Measurements from ENCODE around the gene ZNF106.

The ZNF106 gene

GRCh38 chr15:42483677-42484076 is 7.3 kb downstream of the ZNF106 start:
- H3K4me3 ChIP-seq (ENCODE audit: low read length) = no peak overlapping the region
- DNase-seq (ENCODE audit: low read depth) = no peak
- no peak for TF ChIP-seq CTCF (IDR thresholded peaks at IDR 0.05; ENCODE audit: insufficient read depth, low read depth, low read length, missing control alignments)

DNA sequence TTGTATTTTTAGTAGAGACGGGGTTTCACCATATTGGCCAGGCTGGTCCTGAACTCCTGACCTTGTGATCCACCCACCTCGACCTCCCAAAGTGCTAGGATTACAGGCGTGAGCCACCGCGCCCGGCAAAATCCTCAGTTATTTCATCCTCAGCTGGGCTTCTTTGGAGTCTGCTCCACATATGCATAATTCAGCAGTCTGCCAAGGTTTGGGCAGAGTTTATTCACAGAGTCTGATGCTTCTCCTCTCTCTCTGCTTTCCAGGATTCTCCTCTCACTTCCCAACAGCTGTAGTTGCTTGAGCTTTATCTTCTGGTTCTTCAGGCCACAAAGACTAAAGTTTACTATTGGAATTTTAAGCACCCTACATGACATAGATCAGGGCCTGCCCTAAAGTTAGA is 8.2 kb downstream of the ZNF106 start:
- no peak for TF ChIP-seq CTCF (IDR thresholded peaks at IDR 0.05; ENCODE audit: insufficient read depth, low read depth, low read length, missing control alignments)
- DNase-seq (ENCODE audit: low read depth) = no peak
- H3K4me3 ChIP-seq (ENCODE audit: low read length) = no peak overlapping the region

DNA sequence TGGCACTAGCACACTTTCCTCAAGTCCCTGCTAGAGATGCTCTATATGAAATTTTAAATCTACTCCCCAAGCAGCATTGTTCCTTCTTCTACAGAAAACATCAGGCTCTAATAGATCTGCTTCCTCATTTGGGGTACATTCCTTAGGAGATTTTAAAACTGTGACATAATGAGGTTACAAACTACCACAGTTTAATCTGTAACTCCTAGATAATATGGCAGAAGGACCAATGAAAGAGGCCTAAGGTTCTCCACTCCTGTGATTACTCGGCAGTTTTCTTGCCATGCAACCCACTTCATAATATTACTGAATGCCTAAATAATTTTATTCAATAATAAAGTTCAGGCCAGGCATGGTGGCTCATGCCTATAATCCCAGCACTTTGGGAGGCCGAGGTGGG is 16.1 kb downstream of the ZNF106 start:
- TF ChIP-seq CTCF (IDR thresholded peaks at IDR 0.05; ENCODE audit: insufficient read depth, low read depth, low read length, missing control alignments) = no peak

DNA sequence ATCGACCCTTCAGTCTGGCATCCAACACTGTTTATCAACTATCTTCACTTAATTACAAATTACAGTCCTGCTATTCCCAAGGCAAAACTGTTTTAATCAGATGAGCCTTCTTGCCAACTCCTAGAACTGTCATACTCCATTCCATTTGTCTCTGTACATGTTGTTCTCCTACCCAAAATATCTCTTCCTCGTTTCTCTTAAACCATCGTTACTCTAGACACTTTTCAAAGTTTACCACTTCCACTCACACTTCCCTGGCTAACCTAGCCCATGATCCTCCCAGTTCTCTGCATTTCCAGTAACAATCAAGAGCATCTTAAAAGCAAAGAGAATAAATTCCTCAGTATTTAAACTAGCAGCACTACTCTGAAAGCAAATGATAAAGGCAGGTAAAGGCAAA is 19.9 kb downstream of the ZNF106 start:
- TF ChIP-seq CTCF (IDR thresholded peaks at IDR 0.05; ENCODE audit: insufficient read depth, low read depth, low read length, missing control alignments) = no peak
- no peak overlapping the region for H3K4me3 ChIP-seq (ENCODE audit: low read length)
- no peak for DNase-seq (ENCODE audit: low read depth)

More for the DNA sequence above, 16.1 kb downstream of the ZNF106 start:
- H3K4me3 ChIP-seq (ENCODE audit: low read length) = no peak overlapping the region
- no peak for DNase-seq (ENCODE audit: low read depth)

GRCh38 chr15:42465520-42466259 is 25.3 kb downstream of the ZNF106 start:
- no peak overlapping the region for H3K4me3 ChIP-seq (ENCODE audit: low read length)
- no peak for TF ChIP-seq CTCF (IDR thresholded peaks at IDR 0.05; ENCODE audit: insufficient read depth, low read depth, low read length, missing control alignments)
- no peak for DNase-seq (ENCODE audit: low read depth)

DNA sequence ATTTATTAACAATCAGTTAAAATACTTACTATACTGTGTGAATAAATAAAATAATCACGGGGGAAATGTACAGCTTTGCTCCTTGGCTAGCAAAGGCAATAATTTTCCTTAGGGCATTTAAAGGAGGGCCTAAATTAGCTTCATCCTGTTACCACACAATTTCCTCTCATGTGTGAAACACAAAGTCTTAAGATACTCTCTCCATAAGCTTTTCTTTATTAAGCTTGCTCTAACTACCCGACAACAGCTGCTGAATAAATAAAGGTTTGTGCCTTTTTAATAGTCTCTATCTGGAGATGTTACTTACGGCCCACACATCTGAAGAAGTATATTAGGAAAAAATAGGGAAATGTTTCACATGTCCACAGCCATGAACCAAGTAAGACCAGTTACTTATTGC is 29.7 kb downstream of the ZNF106 start:
- no peak for DNase-seq (ENCODE audit: low read depth)
- no peak for TF ChIP-seq CTCF (IDR thresholded peaks at IDR 0.05; ENCODE audit: insufficient read depth, low read depth, low read length, missing control alignments)
- no peak overlapping the region for H3K4me3 ChIP-seq (ENCODE audit: low read length)

Data from epithelial cell of esophagus (primary cell).